ENCODE data around the gene MARCHF2.

The MARCHF2 gene

GRCh38 chr19:8484331-8484894 is 71.3 kb downstream of the MARCHF2 start:
- no peak overlapping the region for H3K4me3 ChIP-seq (ENCODE audit: low read depth, low read length)
- no peak for TF ChIP-seq CTCF (IDR thresholded peaks at IDR 0.05; ENCODE audit: borderline replicate concordance, insufficient read depth, low read depth, low read length)

- H3K4me3 ChIP-seq (ENCODE audit: low read depth, low read length), result no peak overlapping the region
- no peak for TF ChIP-seq CTCF (IDR thresholded peaks at IDR 0.05; ENCODE audit: borderline replicate concordance, insufficient read depth, low read depth, low read length)
Observed at GRCh38 chr19:8485561-8486371, 72.7 kb downstream of the MARCHF2 start.

GRCh38 chr19:8486661-8487136 is 73.6 kb downstream of the MARCHF2 start:
- no peak for TF ChIP-seq CTCF (IDR thresholded peaks at IDR 0.05; ENCODE audit: borderline replicate concordance, insufficient read depth, low read depth, low read length)
- no peak overlapping the region for H3K4me3 ChIP-seq (ENCODE audit: low read depth, low read length)

GRCh38 chr19:8487137-8487851 is 74.2 kb downstream of the MARCHF2 start:
- no peak overlapping the region for H3K4me3 ChIP-seq (ENCODE audit: low read depth, low read length)
- TF ChIP-seq CTCF (IDR thresholded peaks at IDR 0.05; ENCODE audit: borderline replicate concordance, insufficient read depth, low read depth, low read length), result no peak

GRCh38 chr19:8488365-8488764 is 75.3 kb downstream of the MARCHF2 start:
- TF ChIP-seq CTCF (IDR thresholded peaks at IDR 0.05; ENCODE audit: borderline replicate concordance, insufficient read depth, low read depth, low read length), result no peak
- no peak overlapping the region for H3K4me3 ChIP-seq (ENCODE audit: low read depth, low read length)
